Astrocyte (in vitro differentiated cells and primary cell): ENCODE results near the gene CKMT2.

Experiments used
- EZH2 ChIP-seq: IDR thresholded peaks from 2 replicates; pipeline ENCODE4 v1.6.1; 2012; ENCODE audit warnings: mild to moderate bottlenecking, low read length, inconsistent platforms; ENCODE audit not compliant: insufficient read depth
- TF ChIP-seq, protein P1 (sequence below): IDR thresholded peaks from 2 replicates; pipeline ENCODE4 v1.5.1; 2011; ENCODE audit warnings: low read depth, mild to moderate bottlenecking, inconsistent platforms, low read length, moderate library complexity; ENCODE audit not compliant: insufficient read depth

DNA sequence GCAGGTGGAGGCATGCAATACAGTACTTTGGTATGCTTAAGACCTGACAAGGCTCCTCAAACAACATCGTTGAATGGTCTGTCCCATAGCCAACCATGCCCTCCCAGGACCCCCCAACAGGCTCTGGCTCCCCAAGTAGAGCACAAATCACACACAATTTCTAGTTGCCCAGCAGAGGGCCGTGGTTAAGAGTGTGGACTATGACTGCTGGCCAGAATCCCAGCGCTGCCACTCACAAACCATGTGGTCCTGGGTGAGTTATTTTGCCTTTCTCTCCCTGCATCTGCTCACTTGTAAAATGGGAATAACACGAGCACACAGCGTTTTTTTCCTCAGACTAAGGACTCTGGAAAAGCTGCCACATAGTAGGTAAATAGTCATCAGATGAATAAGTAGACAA is 6.5 kb downstream of the CKMT2 start:
- TF ChIP-seq, protein P1, sequence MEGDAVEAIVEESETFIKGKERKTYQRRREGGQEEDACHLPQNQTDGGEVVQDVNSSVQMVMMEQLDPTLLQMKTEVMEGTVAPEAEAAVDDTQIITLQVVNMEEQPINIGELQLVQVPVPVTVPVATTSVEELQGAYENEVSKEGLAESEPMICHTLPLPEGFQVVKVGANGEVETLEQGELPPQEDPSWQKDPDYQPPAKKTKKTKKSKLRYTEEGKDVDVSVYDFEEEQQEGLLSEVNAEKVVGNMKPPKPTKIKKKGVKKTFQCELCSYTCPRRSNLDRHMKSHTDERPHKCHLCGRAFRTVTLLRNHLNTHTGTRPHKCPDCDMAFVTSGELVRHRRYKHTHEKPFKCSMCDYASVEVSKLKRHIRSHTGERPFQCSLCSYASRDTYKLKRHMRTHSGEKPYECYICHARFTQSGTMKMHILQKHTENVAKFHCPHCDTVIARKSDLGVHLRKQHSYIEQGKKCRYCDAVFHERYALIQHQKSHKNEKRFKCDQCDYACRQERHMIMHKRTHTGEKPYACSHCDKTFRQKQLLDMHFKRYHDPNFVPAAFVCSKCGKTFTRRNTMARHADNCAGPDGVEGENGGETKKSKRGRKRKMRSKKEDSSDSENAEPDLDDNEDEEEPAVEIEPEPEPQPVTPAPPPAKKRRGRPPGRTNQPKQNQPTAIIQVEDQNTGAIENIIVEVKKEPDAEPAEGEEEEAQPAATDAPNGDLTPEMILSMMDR: no peak
- no peak for TF ChIP-seq EZH2
